Fibroblast of the conjunctiva (primary cell): ENCODE data around the gene CYTH1.

Experiments used
- DNase-seq: peaks from one replicate; pipeline ENCODE4 v3.0.0-alpha.2; 2010; ENCODE audit warnings: low read depth

CYTH1 gene

DNA sequence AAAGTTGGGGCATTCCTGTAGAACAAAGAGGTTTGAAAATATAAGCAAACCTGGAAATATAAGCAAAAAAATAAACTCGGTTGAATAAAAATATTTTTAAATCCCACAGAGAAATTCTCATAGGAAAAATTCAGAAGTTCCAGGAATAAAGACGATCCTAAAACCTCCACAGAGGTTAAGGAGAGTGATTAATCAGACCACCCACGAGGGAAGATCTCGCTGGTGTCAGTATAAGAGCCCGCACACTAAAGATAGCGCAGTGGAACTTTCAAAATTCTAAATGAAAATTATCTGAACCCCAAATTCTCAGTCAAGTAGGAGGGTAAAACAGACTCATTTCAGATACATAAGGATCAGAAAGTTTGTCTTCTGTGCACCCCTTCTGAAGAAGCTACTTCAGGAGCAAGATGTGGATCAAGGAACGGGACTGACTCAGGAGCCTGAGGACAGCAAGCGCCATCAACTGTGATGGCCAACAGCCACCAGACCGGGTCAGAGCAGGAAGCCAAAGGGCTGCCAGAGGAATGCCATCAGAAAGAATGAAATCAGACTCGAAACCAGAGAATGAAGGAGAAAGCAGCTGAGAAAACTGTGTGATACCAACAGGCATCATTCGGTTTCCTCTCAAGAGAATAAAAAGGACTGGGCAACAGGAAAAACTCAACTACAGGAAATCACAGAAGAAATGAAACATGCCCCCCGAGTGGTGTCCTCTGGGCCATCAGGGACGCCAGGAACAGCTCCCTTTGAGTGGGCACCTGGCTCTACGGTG, 66.9 kb downstream of the CYTH1 start:
- no peak for DNase-seq

DNA sequence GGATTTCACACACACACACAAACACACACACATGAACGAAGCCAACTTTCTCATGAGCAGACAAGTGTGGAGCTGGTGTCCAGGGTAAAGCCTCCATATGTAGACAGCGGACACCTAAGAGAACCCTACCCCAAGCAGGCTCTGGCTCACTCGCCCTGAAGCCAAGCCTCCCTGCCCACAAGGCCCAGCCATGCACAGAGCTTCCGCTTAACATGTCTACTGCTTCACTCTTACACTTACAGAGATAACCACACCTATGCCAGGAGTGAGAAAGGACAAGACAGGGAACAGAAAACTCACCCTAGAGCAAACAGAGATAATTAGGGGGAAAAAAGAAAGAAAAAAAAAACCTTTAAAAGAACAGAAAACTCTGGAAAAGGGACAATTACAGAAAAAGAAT, 67.5 kb downstream of the CYTH1 start:
- no peak for DNase-seq

DNA sequence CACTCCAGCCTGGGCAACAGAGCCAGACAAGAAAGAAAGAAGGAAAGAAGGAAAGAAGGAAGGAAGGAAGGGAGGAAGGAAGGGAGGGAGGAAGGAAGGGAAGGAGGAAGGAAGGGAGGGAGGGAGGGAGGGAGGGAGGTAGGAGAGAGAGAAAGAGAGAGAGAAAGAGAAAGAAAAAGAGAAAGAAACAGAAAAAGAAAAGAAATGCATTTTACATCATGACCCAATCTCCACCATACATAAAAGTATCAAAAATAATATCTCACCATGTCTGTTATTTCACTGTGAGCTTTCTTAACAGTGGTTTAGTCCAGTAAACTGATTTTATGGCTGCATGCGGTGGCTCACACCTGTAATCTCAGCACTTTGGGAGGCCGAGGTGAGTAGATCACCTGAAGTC, 70.0 kb downstream of the CYTH1 start:
- DNase-seq, result no peak

- DNase-seq, result no peak
Observed at GRCh38 chr17:78710607-78711006, 71.5 kb downstream of the CYTH1 start.

DNA sequence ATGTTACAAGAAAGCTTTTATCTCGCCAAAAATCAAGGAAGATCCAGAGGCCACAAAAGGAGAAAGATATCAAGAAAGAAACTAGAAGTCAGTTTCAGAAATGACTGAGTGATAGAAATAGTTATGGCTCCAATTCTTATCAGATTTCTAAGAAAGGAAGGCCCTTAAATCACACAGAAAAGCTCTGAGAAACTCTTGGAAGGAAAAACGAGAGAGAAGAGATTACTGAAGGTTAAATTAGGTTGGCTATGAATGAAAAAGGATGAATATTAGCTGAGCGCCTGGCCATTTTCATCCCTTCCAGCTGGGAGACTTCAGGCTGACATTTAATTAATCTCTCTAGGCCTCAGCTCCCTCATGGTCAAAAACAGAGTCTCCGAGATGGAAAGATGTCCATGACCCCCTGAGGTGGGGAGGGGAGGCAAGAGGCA, 72.3 kb downstream of the CYTH1 start:
- DNase-seq, result no peak

DNA sequence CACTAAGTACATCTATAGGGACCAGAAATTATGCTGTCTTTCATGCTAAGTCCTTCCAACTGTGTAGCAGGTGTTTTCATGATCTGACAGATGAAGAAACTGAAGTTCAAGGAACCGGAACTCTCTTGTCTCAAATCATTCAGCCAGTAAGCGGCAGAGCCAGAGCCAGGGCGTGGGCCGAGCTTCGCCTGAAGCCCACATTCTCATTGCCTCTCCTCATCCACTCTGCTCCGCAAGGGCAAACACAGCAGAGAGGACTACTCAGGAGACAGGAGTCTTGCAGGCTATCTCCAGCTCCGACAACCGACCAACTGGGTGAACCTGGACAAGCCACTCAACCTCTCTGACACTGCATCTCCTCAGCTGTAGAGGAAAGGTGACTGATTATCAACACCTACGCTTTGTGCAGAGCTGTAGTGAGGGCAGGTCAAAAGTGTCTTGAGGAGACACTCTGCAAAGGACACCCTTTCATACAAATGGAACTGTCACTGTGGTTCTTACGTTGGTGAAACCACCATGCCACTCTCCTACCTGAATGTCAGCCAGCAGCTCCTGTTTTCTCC, 72.9 kb downstream of the CYTH1 start:
- DNase-seq, result no peak

- DNase-seq, result peak; percentile 80
Observed at GRCh38 chr17:78708510-78708973, 73.5 kb downstream of the CYTH1 start.

DNA sequence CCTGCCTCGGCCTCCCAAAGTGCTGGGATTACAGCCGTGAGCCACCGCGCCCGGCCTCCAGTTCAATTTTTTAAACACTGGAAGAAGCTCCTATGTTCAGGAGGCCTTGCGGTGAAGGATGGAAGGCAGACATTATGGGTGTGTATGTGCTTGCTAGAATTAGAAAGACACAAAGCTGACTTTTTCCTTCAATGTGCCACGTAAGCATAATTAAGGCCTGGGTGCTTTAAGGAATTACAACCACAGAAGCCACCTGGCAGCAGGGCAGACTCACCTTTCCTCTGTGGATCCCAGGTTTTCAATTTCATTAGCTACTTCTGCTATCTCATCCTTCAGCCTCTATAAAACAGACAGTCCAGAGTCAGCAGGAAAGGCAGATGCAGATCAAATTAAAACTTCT, 74.2 kb downstream of the CYTH1 start:
- DNase-seq, result no peak

- no peak for DNase-seq
Observed at GRCh38 chr17:78707016-78707415, 75.1 kb downstream of the CYTH1 start.

GRCh38 chr17:78706271-78706915, 75.7 kb downstream of the CYTH1 start:
- no peak for DNase-seq

DNA sequence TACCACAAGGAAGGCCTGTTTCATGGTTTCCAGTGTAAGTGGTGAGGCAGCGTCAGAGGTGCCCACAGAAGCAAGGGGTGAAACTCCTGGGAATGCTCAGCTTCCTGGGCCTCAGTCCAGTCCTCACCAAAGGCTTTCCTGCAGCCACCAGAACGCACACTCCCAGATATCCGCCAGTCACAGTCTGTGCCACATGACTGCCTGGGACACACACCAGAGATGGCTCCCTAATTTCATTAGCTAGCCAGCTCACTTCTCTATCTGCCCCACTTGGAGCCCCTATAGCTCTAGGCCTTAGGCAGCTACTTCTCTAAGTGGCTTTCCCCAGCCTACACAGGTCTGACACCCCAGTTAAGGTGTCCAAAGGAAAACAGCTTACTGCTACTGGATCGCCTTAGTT, 77.0 kb downstream of the CYTH1 start:
- DNase-seq, result no peak

DNA sequence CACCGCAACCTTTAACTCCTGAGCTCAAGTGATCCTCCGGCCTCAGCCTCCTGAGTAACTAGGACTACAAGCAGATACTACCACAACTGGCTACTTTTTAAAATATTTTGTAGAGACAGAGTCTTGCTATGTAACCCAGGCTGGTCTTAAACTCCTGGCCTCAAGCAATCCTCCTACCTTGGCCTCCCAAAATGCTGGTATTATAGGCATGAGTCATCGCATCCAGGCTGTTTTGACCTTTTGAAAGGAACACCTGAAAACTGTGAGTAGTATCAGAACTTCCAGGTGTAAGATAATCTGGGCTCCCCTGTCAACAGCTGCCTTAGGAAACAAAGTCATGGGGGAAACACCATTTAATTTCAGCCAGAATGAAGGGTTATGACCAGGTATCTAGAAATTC, 77.5 kb downstream of the CYTH1 start:
- DNase-seq, result no peak

DNA sequence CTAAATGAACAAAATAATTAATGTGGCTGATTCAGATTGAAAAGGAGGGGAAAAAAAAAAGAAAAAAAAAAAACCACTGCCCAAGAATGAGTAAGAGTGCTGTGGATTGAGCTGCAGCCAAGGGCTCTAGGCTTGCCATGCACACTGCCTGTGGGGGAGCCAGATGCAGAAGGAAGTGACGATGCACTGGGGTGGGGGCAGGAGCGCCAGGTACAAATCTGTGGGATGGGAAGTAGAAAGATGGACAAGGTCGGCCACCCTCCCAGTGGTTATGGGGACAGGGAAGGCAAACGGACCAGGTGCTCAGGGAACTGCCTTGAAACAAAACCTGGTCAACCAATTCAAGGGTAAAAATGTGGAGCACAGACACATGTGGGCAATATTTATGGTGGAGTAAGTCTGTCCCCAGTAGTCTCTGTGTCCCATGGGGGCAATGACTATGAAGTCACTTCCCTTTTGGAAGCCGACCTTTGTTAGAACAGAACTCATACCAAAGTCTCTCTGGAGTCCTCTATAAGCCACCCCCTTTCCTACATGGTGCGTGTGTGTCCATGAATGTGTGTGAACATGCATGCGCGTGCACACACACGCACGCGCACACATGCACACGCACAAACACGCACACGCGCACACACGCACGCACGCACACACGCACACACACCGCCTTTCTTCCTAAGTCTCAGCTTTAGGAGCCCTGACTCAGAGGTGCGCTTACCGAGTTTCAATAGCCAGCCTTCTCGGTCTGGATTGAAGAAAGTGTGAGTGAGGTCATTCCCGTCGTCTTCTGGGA, 84.3 kb downstream of the CYTH1 start:
- DNase-seq, result no peak

GRCh38 chr17:78697122-78697521, 85.0 kb downstream of the CYTH1 start:
- DNase-seq, result no peak

GRCh38 chr17:78696016-78696982, 85.8 kb downstream of the CYTH1 start:
- DNase-seq, result no peak

GRCh38 chr17:78694805-78695531, 87.1 kb downstream of the CYTH1 start:
- DNase-seq, result no peak

DNA sequence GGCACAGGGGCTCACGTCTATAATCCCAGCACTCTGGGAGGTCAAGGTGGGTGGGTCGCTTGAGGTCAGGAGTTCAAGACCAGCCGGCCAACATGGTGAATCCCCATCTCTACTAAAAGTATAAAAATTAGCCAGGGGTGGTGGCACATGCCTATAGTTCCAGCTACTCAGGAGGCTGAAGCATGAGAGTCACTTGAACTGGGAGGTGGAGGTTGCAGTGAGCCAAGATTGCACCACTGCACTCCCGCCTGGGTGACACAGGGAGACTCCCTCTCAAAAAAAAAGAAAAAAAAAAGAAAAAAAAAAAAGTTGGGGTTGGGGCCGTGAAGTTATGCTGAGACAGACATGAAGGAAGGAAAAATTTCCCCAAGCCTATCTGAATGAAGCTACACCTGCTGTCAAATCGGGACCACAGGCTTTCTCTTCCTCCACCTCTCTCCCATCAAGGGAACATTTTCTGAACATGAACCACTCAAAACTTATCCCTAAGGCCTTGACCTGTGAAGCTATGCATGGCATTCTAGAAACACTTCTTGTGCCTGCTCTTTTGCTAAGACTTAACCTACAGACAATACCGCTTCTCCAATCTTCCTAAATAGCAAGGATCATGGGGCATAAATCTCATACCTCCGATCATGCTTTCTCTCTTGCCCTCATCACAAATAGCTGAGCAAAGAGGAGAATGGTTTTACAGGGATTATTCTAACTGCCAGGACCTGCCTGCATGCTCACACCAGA, 88.6 kb downstream of the CYTH1 start:
- no peak for DNase-seq

DNA sequence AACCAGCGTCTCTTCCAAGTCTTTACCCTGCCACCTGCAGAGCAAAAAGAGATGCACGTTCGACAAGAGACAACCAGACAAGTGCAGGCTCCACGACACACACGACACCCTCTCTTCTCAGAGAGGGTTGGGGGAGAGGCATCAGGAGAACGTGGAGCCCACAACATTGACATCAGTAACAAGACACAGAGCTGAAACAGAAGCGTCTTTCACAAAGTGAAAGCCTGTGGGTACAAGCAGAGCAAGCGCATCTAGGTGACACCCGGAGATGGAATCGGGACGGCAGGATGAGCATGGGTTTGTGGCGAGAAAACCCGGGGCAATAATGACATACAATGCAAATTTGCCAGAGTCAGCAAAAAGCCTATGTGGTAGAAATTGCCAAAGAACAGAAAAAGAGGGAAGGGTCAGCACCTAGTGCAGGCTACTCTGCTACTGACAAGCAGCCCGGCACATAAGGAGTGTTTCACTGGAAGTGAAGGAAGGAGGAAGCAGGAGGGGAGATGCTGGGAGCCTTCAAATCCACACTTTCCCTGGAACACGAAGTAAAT, 89.5 kb downstream of the CYTH1 start:
- DNase-seq, result no peak

DNA sequence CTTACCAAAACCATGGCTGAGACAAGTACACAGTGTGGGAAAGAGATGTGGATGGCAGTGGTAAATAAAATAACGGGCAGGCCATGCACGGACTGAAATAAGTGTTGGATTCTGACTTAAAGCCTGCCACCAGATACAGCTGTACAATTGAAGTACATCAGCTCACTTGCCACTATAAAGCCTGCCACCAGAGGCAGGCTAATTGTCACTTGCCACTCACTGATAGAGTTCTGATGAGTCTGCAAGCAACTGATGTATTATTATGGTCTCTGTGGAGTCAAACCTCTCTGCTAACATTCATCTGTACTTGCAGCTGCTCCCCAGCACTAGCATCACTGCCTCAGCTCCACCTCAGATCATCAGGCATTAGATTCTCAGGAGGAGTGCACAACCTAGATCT, 93.0 kb downstream of the CYTH1 start:
- DNase-seq, result no peak

- no peak for DNase-seq
Observed at GRCh38 chr17:78687944-78688343, 94.1 kb downstream of the CYTH1 start.
